K562 (cell line): Measurements from ENCODE around the gene KSR2. TPM values are rescaled to one million over a fixed set of nuclear protein-coding genes. Genes with fewer than 3 reads are reported as not detected.

Experiments
- ATAC-seq: fragments of 200-7000 bp; cut with Tn5 transposase; 3 replicates; pipeline ENCODE4 v1.9.1; 2020; ENCODE audit warnings: moderate library complexity
- BruUV-seq: library from RNA; stranded (reverse); fragments of 400-500 nt; replicated peaks from 2 replicates; lab custom pipeline; 2021; lab: Mats Ljungman, UMichigan
- CTCF ChIA-PET: fragments of 300-600 bp; formaldehyde crosslinking; extraction: SDS; loops from one replicate; lab custom pipeline; 2021; ENCODE audit warnings: low intra/inter-chr PET ratio; lab: Yijun Ruan, JAX
- POLR2A ChIA-PET: fragments of 300-600, 350-650 bp; sonication (Branson Sonifier 250); formaldehyde crosslinking; extraction: SDS; loops from one replicate; lab custom pipeline; 2021; ENCODE audit warnings: antibody characterized with exemption, inconsistent platforms; lab: Yijun Ruan, JAX
- DNase-seq, 4 experiments: peaks; one replicate each; pipeline versions ENCODE4 v3.0.0 to v3.0.0-alpha.2; 2011 to 2018; ENCODE audit warnings: low spot score in 3 of 4, mixed read lengths in 3 of 4; ENCODE audit errors: extremely low read depth in 1 of 4
- FAIRE-seq: peaks from 2 replicates; lab custom pipeline; 2011; peaks lifted over from hg19 to GRCh38; lab: Jason Lieb, UNC
- H2AFZ ChIP-seq: 2 replicates; pipeline ENCODE4 v1.6.0; 2011; ENCODE audit warnings: low read depth, low read length, control low read depth, inconsistent platforms
- H3K27ac ChIP-seq: fragments of 200-600 bp; 3 replicates; pipeline ENCODE4 v1.8.0; 2011; ENCODE audit warnings: low read depth, mild to moderate bottlenecking, control low read depth, inconsistent platforms, low read length, moderate library complexity, mixed read lengths; ENCODE audit errors: extremely low read depth
- H3K27me3 ChIP-seq, 2 experiments: fragments of 300-600 bp in 1 of 2; 2 replicates in 1 of 2; 3 replicates in 1 of 2; pipeline versions ENCODE4 v1.6.0 to v1.8.0; 2011; ENCODE audit warnings: inconsistent platforms in 2 of 2, low read length in 2 of 2, mild to moderate bottlenecking in 1 of 2, mixed read lengths in 1 of 2, moderate library complexity in 1 of 2; ENCODE audit not compliant: control insufficient read depth in 2 of 2, insufficient read depth in 2 of 2
- H3K36me3 ChIP-seq: fragments of 300-600 bp; 3 replicates; pipeline ENCODE4 v1.8.0; 2011; ENCODE audit warnings: mild to moderate bottlenecking, low read length, inconsistent platforms; ENCODE audit not compliant: control insufficient read depth, insufficient read depth
- H3K4me1 ChIP-seq, 2 experiments: fragments of 200-600 bp in 1 of 2; replicated peaks in 1 of 2; 2 replicates in 1 of 2; 3 replicates in 1 of 2; pipeline versions ENCODE4 v1.5.1 to v1.8.0; 2011; ENCODE audit warnings: inconsistent platforms in 2 of 2, low read length in 2 of 2, mild to moderate bottlenecking in 1 of 2, mixed read lengths in 1 of 2, moderate library complexity in 1 of 2; ENCODE audit not compliant: control insufficient read depth in 2 of 2, insufficient read depth in 2 of 2
- H3K4me2 ChIP-seq: 2 replicates; pipeline ENCODE4 v1.6.1; 2011; ENCODE audit warnings: low read length, control low read depth, inconsistent platforms, mixed read lengths; ENCODE audit not compliant: insufficient read depth
- H3K4me3 ChIP-seq: fragments of 200-600 bp; sonication (generic), shearing (Covaris generic); 2 replicates; pipeline ENCODE4 v1.5.1; 2016; ENCODE audit warnings: control low read depth, inconsistent platforms
- H3K79me2 ChIP-seq: fragments of 200-600 bp; 3 replicates; pipeline ENCODE4 v1.8.0; 2011; ENCODE audit warnings: low read length, inconsistent platforms; ENCODE audit not compliant: control insufficient read depth, insufficient read depth
- H3K9ac ChIP-seq, 2 experiments: 2 replicates each; pipeline versions ENCODE4 v1.6.0 to v1.6.1; 2011; ENCODE audit warnings: low read depth in 2 of 2, low read length in 2 of 2, control low read depth in 1 of 2, inconsistent platforms in 1 of 2, mild to moderate bottlenecking in 1 of 2, mixed read lengths in 1 of 2; ENCODE audit not compliant: insufficient read depth in 1 of 2
- H3K9me1 ChIP-seq: one replicate; pipeline ENCODE4 v1.6.0; 2011; ENCODE audit warnings: inconsistent platforms, mild to moderate bottlenecking, low read length, moderate library complexity; ENCODE audit not compliant: control insufficient read depth, insufficient read depth
- H3K9me3 ChIP-seq: replicated peaks from 2 replicates; pipeline ENCODE4 v1.5.1; 2011; ENCODE audit warnings: low read depth, low read length, inconsistent platforms; ENCODE audit not compliant: control insufficient read depth, insufficient read depth
- H4K20me1 ChIP-seq: replicated peaks from 2 replicates; pipeline ENCODE4 v1.6.1; 2011; ENCODE audit warnings: low read length, inconsistent platforms, mixed read lengths; ENCODE audit not compliant: control insufficient read depth, insufficient read depth
- CHD1 ChIP-seq: fragments of 200-600 bp; sonication (generic); IDR thresholded peaks from one replicate; pipeline ENCODE4 v1.6.1; 2012; ENCODE audit warnings: mild to moderate bottlenecking, moderate library complexity, low read length, inconsistent platforms
- DLX4 ChIP-seq: fragments of 250-450 bp; sonication (Bioruptor Pico); IDR thresholded peaks from 2 replicates; pipeline ENCODE4 v1.6.1; 2021; ENCODE audit warnings: mild to moderate bottlenecking
- FOXA3 ChIP-seq, 2 experiments: fragments of 450-650 bp in 1 of 2; sonication (generic) in 1 of 2; formaldehyde crosslinking; IDR thresholded peaks in 1 of 2; conservative IDR thresholded peaks in 1 of 2; 2 replicates each; pipeline versions ENCODE4 v1.4.0 to v1.8.0; 2020 to 2022; ENCODE audit warnings: mild to moderate bottlenecking in 2 of 2, missing genetic modification reagents in 1 of 2
- KDM4B ChIP-seq, 2 experiments: fragments of 450-650 bp in 1 of 2; sonication (generic) in 1 of 2; IDR thresholded peaks; 2 replicates each; pipeline ENCODE4 v1.6.1; 2016 to 2017; ENCODE audit warnings: borderline replicate concordance in 2 of 2, antibody characterized with exemption in 1 of 2, low read depth in 1 of 2, mild to moderate bottlenecking in 1 of 2
- MAFF ChIP-seq: IDR thresholded peaks from 2 replicates; pipeline ENCODE4 v1.6.1; 2012; ENCODE audit warnings: low read length, improper control_type of control experiment
- MEF2D ChIP-seq: conservative IDR thresholded peaks from 2 replicates; pipeline ENCODE4 v1.6.1; 2016; ENCODE audit warnings: low read depth, missing genetic modification characterization, missing compliant biosample characterization
- SIRT6 ChIP-seq: IDR thresholded peaks from one replicate; pipeline ENCODE4 v1.6.1; 2012; ENCODE audit warnings: low read depth, mild to moderate bottlenecking, control low read depth, inconsistent platforms, low read length, moderate library complexity
- ZNF41 ChIP-seq: fragments of 250-450 bp; sonication (Bioruptor Pico); conservative IDR thresholded peaks from 2 replicates; pipeline ENCODE4 v1.4.0; 2020; ENCODE audit warnings: mild to moderate bottlenecking
- ZNF644 ChIP-seq: fragments of 200-800 bp; sonication (Bioruptor generic); IDR thresholded peaks from 2 replicates; pipeline ENCODE4 v1.6.1; 2016; ENCODE audit warnings: low read depth, missing genetic modification characterization, missing compliant biosample characterization
- WGBS: fragments of 100-300 bp; shearing (Covaris generic); methylation state at CpG from one replicate; pipeline ENCODE4 v1.1.6; 2016; ENCODE audit warnings: low coverage, mixed read lengths; ENCODE audit not compliant: insufficient coverage; ENCODE audit errors: missing lambda C conversion rate; 5-methylcytosine and 5-hydroxymethylcytosine counted together
- in situ Hi-C: fragments of 300-500 bp; cut with MboI; formaldehyde crosslinking; loops from 4 replicates; pipeline ENCODE4 v1.15.0; 2018; ENCODE audit warnings: inconsistent platforms, mixed read lengths
- intact Hi-C: fragments of 100-400 bp; cut with micrococcal nuclease; formaldehyde crosslinking; loops from 2 replicates; pipeline ENCODE4 v1.14.2; 2022
- polyA plus RNA-seq, 8 experiments: library from polyadenylated mRNA; depleted of rRNA in 4 of 8; stranded (reverse) in 5 of 8; unstranded in 3 of 8; fragments of >200 nt; fragmentation: Nextera tagmentation in 2 of 8; fragmentation: Illumina TruSeq in 1 of 8; extraction: Ambion mirVana in 2 of 8; extraction: Trizol in 1 of 8; gene quantifications; 2 replicates each; pipeline versions ENCODE4 v1.2.1 to v1.2.3, GENCODE V29; 2011 to 2014; ENCODE audit warnings: inconsistent platforms in 1 of 8, missing spikeins in 1 of 8
- total RNA-seq, 7 experiments: library from RNA; depleted of rRNA in 6 of 7; stranded (reverse); fragments of >200 nt in 6 of 7; fragmentation: Illumina TruSeq in 2 of 7; extraction: Trizol in 2 of 7; gene quantifications; 2 replicates each; pipeline versions ENCODE4 v1.2.1 to v1.2.3, GENCODE V29; 2011 to 2021; ENCODE audit warnings: low replicate concordance in 1 of 7
- TF ChIP-seq, protein P1 (sequence below): fragments of 250-450 bp; sonication (Bioruptor Pico); IDR thresholded peaks from 2 replicates; pipeline ENCODE4 v1.8.0; 2021; ENCODE audit warnings: borderline replicate concordance, mild to moderate bottlenecking, moderate library complexity; ENCODE audit not compliant: poor library complexity, severe bottlenecking

Gene KSR2
- total and polyA plus RNA-seq, 9 of the 15 experiments (the other 6 are each of a cell fraction or from before 2014, with no cell fraction given) = not detected

GRCh38 chr12:117890644-117891043 lies 78.1 kb downstream of the KSR2 start:
- Histone ChIP-seq H3K4me2 (no peak overlapping the region), H3K79me2 (no peaks in the 10 kb centered on the region), H4K20me1 (no peaks in the 10 kb centered on the region), H3K9me3 (no peaks in the 10 kb centered on the region), H3K9ac (no peak overlapping the region), H3K9me1 (no peaks in the 10 kb centered on the region), H3K36me3 (no peaks in the 10 kb centered on the region), H3K27ac (no peak overlapping the region)
- intact Hi-C loops = no loop called here
- CTCF ChIA-PET = no interaction called here
- WGBS = 10% methylated on average over 2 of the region's 2 CpGs
- TF ChIP-seq ZNF41 (CRISPR knock-in tag) (no peak), SIRT6 (no peak), ZNF644 (tag) (no peak), MEF2D (tag) (no peak), KDM4B (IDR thresholded peaks at IDR 0.05; ENCODE audit: borderline replicate concordance in 2 of 2, low read depth in 1 of 2) (no peak), MAFF (no peak), DLX4 (no peak), CHD1 (no peak), FOXA3 (CRISPR knock-in tag; conservative IDR thresholded peaks at IDR 0.05 in 1 of 2, IDR thresholded peaks at IDR 0.05 in 1 of 2) (no peak)
- TF ChIP-seq, protein P1, sequence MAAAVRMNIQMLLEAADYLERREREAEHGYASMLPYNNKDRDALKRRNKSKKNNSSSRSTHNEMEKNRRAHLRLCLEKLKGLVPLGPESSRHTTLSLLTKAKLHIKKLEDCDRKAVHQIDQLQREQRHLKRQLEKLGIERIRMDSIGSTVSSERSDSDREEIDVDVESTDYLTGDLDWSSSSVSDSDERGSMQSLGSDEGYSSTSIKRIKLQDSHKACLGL = no peak
- TF ChIP-seq, all 486 proteins: peak for 0
- FAIRE-seq = no peak
- ATAC-seq = no peak
- Histone ChIP-seq H3K27me3 (no peaks in the 10 kb centered on the region), H3K4me3 (no peak overlapping the region), H3K4me1 (no peaks in the 10 kb centered on the region), H2AFZ (no peak overlapping the region)
- POLR2A ChIA-PET = no interaction called here
- no peak for DNase-seq
- BruUV-seq = no TSS peak
- in situ Hi-C loops = no loop called here
